ENCODE measurements around the gene TP53. TPM values are rescaled to one million over a fixed set of nuclear protein-coding genes. Genes with fewer than 3 reads are reported as not detected.

The TP53 gene
- total and polyA plus RNA-seq, 9 of the 15 experiments (the other 6 are each of a cell fraction or from before 2014, with no cell fraction given) = 2.8 to 14.0 (median 7.1) TPM

- FAIRE-seq (no peak), ATAC-seq (no peak), DNase-seq (ENCODE audit: extremely low read depth in 1 of 4, low spot score in 3 of 4) (no peak)
- H3K4me3 ChIP-seq = no peak overlapping the region
- H3K27me3 ChIP-seq (ENCODE audit: control insufficient read depth in 2 of 2, insufficient read depth in 2 of 2, low read length in 2 of 2) = peaks cover 7 to 12% of the 10 kb centered on the region in 2 experiments; a peak in 4 of 5 replicates
- POLR2A ChIA-PET = interaction anchor here (0.6 to 7.6 kb wide), 3 partner anchors 13 to 301 kb away, joined by 3 to 67 read pairs (median 5); partner anchors contain the start of genes GUCY2D, POLR2A, TP53 and WRAP53
- BruUV-seq (replicated peaks) = no TSS peak
- CTCF ChIA-PET (ENCODE audit: low intra/inter-chr PET ratio) = no interaction called here
- no peaks in the 10 kb centered on the region for H3K9me1 ChIP-seq (ENCODE audit: control insufficient read depth, insufficient read depth, low read length)
- peaks cover 4% of the 10 kb centered on the region; the same call in 1 of the 3 replicates for H3K36me3 ChIP-seq (ENCODE audit: control insufficient read depth, insufficient read depth, low read length)
- 91% methylated on average over 10 of the region's 14 CpGs for whole genome bisulfite sequencing (ENCODE audit: insufficient coverage, low coverage, missing lambda C conversion rate)
- H3K4me2 ChIP-seq (ENCODE audit: insufficient read depth, low read length) = no peak overlapping the region
- no peak overlapping the region for H2AFZ ChIP-seq (ENCODE audit: low read depth, low read length)
- intact Hi-C loops (cut with micrococcal nuclease) (no loop called here), in situ Hi-C loops (cut with MboI) (no loop called here)
- no peaks in the 10 kb centered on the region for H3K9me3 ChIP-seq (replicated peaks; ENCODE audit: control insufficient read depth, insufficient read depth, low read depth, low read length)
- no peak overlapping the region for H3K27ac ChIP-seq (ENCODE audit: extremely low read depth, low read depth, low read length)
- H3K4me1 ChIP-seq (replicated peaks in 1 of 2; ENCODE audit: control insufficient read depth in 2 of 2, insufficient read depth in 2 of 2, low read length in 2 of 2) = peaks cover 5 to 23% of the 10 kb centered on the region in 2 experiments; a peak in 3 of 5 replicates
- no peak overlapping the region for H3K9ac ChIP-seq (ENCODE audit: insufficient read depth in 1 of 2, low read depth in 2 of 2, low read length in 2 of 2)
- H3K79me2 ChIP-seq (ENCODE audit: control insufficient read depth, insufficient read depth, low read length) = no peaks in the 10 kb centered on the region
- no peaks in the 10 kb centered on the region for H4K20me1 ChIP-seq (replicated peaks; ENCODE audit: control insufficient read depth, insufficient read depth, low read length)
- TF ChIP-seq SUPT5H (IDR thresholded peaks at IDR 0.05) = no peak
- TF ChIP-seq, protein P1, sequence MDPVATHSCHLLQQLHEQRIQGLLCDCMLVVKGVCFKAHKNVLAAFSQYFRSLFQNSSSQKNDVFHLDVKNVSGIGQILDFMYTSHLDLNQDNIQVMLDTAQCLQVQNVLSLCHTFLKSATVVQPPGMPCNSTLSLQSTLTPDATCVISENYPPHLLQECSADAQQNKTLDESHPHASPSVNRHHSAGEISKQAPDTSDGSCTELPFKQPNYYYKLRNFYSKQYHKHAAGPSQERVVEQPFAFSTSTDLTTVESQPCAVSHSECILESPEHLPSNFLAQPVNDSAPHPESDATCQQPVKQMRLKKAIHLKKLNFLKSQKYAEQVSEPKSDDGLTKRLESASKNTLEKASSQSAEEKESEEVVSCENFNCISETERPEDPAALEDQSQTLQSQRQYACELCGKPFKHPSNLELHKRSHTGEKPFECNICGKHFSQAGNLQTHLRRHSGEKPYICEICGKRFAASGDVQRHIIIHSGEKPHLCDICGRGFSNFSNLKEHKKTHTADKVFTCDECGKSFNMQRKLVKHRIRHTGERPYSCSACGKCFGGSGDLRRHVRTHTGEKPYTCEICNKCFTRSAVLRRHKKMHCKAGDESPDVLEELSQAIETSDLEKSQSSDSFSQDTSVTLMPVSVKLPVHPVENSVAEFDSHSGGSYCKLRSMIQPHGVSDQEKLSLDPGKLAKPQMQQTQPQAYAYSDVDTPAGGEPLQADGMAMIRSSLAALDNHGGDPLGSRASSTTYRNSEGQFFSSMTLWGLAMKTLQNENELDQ (CRISPR knock-in tag; IDR thresholded peaks at IDR 0.05; ENCODE audit: borderline replicate concordance) = no peak
- TF ChIP-seq ZNF518B (CRISPR knock-in tag; IDR thresholded peaks at IDR 0.05) = no peak
- TF ChIP-seq MCM2 (IDR thresholded peaks at IDR 0.05; ENCODE audit: low read depth) = no peak
- no peak for TF ChIP-seq MAX (CRISPR knock-in tag; IDR thresholded peaks at IDR 0.05)
- no peak for TF ChIP-seq POLR3G (IDR thresholded peaks at IDR 0.05; ENCODE audit: extremely low read depth, insufficient read length, insufficient replicate concordance)
- no peak for TF ChIP-seq EGR1 (conservative IDR thresholded peaks at IDR 0.05)
- TF ChIP-seq SIX5 (IDR thresholded peaks at IDR 0.05; ENCODE audit: borderline replicate concordance in 1 of 2, insufficient read depth in 1 of 2, low read depth in 1 of 2, low read length in 2 of 2) = no peak
- TF ChIP-seq ZNF740 (CRISPR knock-in tag; IDR thresholded peaks at IDR 0.05) = no peak
- no peak for TF ChIP-seq ZNF740 (tag; IDR thresholded peaks at IDR 0.05)
- TF ChIP-seq, protein P2, sequence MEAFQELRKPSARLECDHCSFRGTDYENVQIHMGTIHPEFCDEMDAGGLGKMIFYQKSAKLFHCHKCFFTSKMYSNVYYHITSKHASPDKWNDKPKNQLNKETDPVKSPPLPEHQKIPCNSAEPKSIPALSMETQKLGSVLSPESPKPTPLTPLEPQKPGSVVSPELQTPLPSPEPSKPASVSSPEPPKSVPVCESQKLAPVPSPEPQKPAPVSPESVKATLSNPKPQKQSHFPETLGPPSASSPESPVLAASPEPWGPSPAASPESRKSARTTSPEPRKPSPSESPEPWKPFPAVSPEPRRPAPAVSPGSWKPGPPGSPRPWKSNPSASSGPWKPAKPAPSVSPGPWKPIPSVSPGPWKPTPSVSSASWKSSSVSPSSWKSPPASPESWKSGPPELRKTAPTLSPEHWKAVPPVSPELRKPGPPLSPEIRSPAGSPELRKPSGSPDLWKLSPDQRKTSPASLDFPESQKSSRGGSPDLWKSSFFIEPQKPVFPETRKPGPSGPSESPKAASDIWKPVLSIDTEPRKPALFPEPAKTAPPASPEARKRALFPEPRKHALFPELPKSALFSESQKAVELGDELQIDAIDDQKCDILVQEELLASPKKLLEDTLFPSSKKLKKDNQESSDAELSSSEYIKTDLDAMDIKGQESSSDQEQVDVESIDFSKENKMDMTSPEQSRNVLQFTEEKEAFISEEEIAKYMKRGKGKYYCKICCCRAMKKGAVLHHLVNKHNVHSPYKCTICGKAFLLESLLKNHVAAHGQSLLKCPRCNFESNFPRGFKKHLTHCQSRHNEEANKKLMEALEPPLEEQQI (IDR thresholded peaks at IDR 0.05) = no peak
- TF ChIP-seq NCOA2 (IDR thresholded peaks at IDR 0.05; ENCODE audit: partially characterized antibody in 2 of 2) = no peak
Measured at GRCh38 chr17:7701681-7702080, 14.4 kb upstream of the TP53 start.
